Activated CD8-positive, alpha-beta memory T cell treated with anti-CD3 and anti-CD28 coated beads, Interleukin-2, amount 50 U/mL, for 24 hours (primary cell): ENCODE measurements around the gene CUL2.
"Not testable (repeated sequence)": the region's sequence is repeated elsewhere in the genome, so short reads cannot be mapped to it uniquely, and the experiment has no call there.

Experiments
- DNase-seq: peaks from one replicate; pipeline ENCODE4 v3.0.0-alpha.2; 2020; ENCODE audit errors: extremely low read depth

The CUL2 gene

GRCh38 chr10:35090162-35090954 lies at the start of gene CUL2:
Gene CUL2 (minus strand): TSS chr10:35090341. CDS start chr10:35071317, 19,024 bp downstream.
- peak; percentile 85 for DNase-seq

- no peak for DNase-seq
Measured at GRCh38 chr10:35136263-35136815, 46.2 kb upstream of the CUL2 start.

DNA sequence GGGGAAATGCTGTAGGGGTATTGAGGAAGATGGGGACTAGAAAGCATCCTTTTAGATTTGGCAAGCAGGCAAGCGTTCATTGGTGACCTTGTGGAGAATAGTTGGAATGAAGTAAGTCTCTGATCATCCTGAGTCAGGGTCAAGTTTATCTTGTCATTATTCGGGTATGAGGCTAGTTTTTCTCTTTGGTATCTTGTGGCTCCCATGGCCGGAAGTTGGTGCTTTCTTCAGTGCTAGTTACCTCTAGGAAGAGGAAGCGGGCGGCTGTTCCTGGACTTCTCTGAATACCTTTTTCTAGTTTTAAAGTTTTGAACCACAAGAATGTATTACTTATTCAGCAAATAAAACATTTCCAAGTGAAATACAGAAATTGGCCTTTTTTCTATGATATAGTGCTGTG lies 45.7 kb upstream of the CUL2 start:
- DNase-seq = no peak

DNA sequence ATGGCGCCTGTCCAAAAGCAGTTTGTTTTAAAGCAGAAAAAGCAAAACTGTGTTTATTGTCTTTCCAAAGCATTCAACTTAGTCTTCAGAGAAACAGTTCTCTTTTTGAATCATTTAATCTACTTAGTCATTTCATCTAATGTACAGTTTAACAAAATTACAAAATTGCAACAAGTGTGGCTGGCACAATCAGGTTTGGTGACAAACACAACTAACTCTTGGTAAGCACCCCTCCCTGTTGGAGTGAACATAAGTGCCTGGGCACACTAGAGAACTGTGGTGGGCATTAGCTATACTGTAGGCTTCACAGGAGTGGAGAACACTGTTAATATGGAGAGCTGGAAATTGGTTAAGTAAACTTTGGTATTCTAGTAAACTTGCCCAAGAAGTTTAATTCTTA lies 43.4 kb upstream of the CUL2 start:
- no peak for DNase-seq

- no peak for DNase-seq
Measured at GRCh38 chr10:35132727-35133126, 42.6 kb upstream of the CUL2 start.

- no peak for DNase-seq
Measured at GRCh38 chr10:35130663-35131062, 40.5 kb upstream of the CUL2 start.

GRCh38 chr10:35129185-35129674 lies 39.1 kb upstream of the CUL2 start:
- no peak for DNase-seq

GRCh38 chr10:35127289-35127891 lies 37.2 kb upstream of the CUL2 start:
- peak; percentile 27 for DNase-seq

GRCh38 chr10:35126530-35127288 lies 36.6 kb upstream of the CUL2 start, which contains the start of gene CREM:
Gene CREM (plus strand): TSS chr10:35126846. CDS start chr10:35137836, 10,990 bp downstream.
- DNase-seq = peak; percentile 99

GRCh38 chr10:35126062-35126529 lies 36.0 kb upstream of the CUL2 start:
- no peak for DNase-seq

DNA sequence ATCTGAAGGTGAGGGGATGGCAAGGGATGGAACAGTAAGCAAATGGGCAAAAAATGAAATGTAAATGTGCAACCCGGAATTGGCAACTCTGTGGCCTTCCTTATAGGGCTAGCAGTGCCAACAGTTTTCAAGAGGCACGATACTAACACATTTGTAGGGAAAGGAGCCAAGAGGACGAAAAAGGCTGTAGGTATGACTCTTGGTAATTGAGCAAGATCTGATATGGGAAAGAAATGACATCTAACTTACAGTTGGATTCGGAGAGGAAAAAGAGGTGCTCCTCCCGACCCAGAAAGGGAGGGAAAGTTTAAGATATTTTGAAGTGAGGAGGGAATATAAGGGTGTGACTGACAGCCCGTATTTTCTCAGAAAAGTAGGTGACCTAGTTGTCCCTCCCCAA lies 34.4 kb upstream of the CUL2 start:
- DNase-seq = no peak

- DNase-seq = no peak
Measured at GRCh38 chr10:35119378-35119777, 29.2 kb upstream of the CUL2 start.

DNA sequence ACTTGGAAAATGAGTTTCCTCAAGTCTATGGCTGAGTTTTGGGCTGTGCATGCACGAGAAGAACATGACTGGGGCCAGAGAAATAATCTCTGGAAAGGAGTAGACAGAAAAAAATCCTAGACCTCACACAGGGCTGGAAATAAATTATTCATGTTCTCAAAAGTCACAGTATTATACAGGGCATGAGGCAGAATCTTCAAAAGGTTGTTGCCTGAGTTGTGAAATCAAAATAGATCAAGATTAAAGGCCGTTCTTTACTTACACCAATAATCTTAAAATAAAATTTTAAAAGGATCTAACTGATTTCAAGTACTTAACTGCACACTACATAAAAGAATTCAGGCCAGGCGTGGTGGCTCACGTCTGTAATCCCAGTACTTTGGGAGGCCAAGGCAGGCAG lies 22.4 kb upstream of the CUL2 start:
- no peak for DNase-seq

- DNase-seq = no peak
Measured at GRCh38 chr10:35103882-35104281, 13.7 kb upstream of the CUL2 start.

- no peak for DNase-seq
Measured at GRCh38 chr10:35097510-35097909, 7.4 kb upstream of the CUL2 start.

DNA sequence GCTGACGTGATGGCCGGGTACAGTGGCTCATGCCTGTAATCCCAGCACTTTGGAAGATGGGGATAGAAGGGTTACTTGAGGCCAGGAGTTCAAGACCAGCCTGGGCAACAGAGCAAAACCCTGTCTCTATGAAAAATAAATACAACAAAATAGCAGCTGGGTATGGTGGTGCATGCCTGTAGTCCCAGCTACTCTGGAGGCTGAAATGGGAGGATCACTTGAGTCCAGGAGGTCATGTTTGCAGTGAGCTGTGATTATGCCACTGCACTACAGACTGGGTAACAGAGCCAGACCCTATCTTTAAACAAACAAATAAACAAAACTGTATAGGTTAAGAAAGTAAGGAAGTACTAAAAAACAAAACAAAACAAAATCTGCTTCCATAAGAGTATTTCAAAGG lies 6.2 kb upstream of the CUL2 start:
- no peak for DNase-seq

DNA sequence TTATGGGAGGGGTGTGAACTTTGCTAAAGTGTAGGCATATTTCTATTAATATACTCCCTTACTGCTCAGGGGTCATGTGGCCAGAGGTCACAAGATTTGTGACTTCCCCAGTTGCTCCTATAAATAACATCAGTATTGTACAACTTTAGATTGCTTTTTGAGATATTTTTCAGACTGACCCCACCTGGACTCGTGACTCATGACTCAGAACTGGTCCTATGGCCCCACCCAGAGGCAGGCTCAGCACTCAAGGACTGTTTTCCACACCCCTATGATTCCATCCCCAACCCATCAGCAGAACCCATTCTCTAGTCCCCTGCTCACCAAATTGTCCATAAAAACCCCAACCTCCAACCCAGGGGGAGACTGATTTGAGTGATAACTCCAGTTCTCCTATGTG lies 2.7 kb upstream of the CUL2 start:
- DNase-seq = no peak

GRCh38 chr10:35091994-35092790 lies 2.1 kb upstream of the CUL2 start:
- DNase-seq = no peak

- no peak for DNase-seq
Measured at GRCh38 chr10:35089611-35090161, 455 bp downstream of the CUL2 start.

DNA sequence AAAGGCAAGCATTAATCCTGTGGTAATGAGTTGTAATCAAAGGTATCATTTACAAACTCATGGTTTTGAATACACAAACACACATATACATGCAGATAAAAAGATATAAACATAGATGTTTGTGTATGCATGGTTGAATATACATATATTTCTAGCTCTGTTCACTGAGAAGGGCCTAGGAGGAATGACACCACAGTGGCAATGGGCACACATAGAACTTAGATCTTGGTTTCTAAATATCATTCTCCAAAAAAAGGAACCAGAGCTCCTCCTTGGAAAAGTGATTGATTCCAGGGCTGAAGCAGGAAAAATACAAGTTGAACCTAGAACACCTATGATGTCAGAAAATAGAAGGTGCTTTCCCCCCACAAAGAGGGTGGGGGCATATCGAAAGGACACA lies 6.9 kb downstream of the CUL2 start:
- no peak for DNase-seq

DNA sequence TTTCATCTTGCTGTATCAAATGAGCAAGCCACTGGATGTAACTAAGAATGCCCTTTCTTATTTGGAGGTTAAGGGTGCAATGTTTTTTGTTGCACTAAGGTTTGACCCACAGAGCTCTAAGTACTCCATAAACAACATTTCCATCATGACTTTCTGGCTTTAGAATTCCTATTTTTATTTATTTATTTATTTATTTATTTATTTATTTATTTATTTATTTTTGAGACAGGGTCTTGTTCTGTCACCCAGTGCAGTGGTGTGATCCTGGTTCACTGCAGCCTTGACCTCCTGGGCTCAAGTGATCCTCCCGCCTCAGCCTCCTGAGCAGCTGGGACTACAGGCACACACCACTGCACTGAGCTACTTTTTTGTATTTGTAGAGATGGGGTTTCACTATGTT lies 9.9 kb downstream of the CUL2 start:
- DNase-seq = not testable (repeated sequence)
